ENCODE data around the gene RABGAP1L. TPM values are rescaled to one million over a fixed set of nuclear protein-coding genes. Genes with fewer than 3 reads are reported as not detected.

RABGAP1L gene
- 36.3 and 39.2 TPM in 2 replicates for total RNA-seq

GRCh38 chr1:174159252-174160108 is at the start of gene RABGAP1L:
RABGAP1L (plus strand) TSS chr1:174159520.

GRCh38 chr1:174447866-174448530 is 288.7 kb downstream of the RABGAP1L start, which contains the start of gene GPR52:
GPR52 (plus strand) TSS chr1:174447964; CDS start chr1:174448112, 148 bp downstream.

DNA sequence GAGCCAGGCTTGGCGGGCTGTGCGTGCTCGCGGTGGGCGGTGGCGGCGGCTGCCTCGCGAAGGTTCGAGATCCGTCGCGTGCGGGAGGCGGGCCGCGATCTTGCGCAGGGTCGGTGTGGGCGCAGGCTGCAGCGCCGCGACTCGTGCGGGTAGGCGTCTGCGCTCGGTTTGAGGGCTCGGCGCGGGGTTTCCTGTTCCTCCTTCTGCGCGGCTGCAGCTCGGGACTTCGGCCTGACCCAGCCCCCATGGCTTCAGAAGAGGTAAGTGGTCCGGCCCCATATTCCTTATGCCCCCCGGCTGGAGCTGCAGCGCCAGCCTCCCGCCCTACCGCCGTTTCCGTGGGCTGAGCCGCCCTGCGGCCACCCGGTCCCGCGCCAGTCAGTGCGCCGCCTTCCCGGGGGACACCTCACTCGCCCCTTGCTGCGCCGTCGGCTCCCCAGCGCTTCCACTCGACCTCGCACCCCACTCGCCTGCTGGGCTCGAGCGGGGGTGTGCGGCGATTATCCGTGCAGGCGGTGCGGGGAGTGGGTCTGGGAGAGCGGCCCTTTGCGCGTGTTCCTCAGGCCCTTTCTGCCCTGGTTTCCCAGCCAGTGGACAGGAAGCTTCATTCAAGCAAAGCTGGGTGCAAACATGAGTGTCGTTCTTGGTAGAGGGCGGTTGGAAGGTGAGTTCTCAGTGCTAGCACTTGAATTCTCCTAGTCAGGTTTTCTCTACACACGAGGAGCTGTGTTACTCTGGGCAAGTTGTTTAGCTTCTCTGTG is 840.8 kb downstream of the RABGAP1L start, which contains the start of gene CACYBP:
CACYBP (plus strand) TSS at position 12 of the 761 bp plus-strand sequence; CDS start at position 246, 234 bp downstream.

DNA sequence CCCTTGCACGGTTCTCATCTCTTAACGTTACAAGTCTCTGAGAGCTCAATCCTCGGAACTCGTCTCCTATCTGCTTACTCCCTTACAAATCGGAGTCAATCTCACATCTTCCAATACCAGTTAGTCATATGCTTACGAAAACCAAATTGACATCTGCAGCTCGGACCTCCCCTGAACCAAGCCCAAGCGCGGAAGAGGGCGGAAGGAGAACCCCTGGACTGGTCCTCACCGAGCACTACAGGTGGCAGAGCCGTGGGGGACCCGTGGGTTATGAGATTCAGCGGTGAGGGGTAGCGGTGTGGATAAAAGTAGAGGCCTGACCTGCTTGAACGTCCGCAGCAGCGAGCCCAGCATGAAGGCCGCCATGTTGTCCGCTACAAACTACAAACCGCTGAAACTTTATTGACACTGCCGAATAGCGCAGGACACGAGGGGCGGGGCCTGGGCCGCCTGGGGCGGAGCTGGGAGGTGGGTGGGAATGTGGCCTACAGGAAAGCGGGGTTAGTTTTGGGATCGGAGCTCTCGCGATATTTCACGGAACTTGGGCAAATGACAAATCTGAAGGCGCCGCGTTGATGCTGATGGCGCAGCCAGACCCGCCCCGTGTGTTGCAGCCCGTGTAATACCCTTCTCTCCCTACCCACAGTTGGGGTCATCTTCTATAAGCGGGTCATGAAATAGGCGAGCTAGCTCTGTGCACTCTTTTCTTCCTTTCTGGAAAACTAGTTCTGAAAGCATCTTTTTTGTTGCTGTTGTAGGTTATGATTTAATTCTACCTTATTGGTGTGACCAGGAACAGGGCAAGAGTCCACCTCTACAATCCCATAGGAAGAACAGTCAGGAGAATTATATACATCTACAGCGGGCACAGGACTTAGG is 864.0 kb downstream of the RABGAP1L start, which contains the start of gene MRPS14:
MRPS14 (minus strand) TSS at position 383 of the 879 bp plus-strand sequence; CDS start at position 366, 17 bp downstream.

Small RNA genes lying within 50 kb of the gene (small RNA-seq; reads per million reads assigned to genes)
- not detected for gene BANF1P4
- not detected for gene RF00019
- gene RNU6-307P: not detected

Other genes starting within 250 kb of the RABGAP1L start
- not detected in 2 replicates for gene SERPINC1, start 242.2 kb upstream of the RABGAP1L start, total RNA-seq
- 39.6 and 42.1 TPM in 2 replicates for gene RC3H1, start 137.2 kb upstream of the RABGAP1L start, total RNA-seq